NCI-H2196 (cell line): Measurements from ENCODE around the gene PODXL.
"Not testable (repeated sequence)": the region's sequence is repeated elsewhere in the genome, so short reads cannot be mapped to it uniquely, and the experiment has no call there.

Source experiments
- DNase-seq: peaks from one replicate; lab custom pipeline; 2025; ENCODE audit not compliant: unreplicated experiment; lab: John Stamatoyannopoulos, UW

PODXL gene

GRCh38 chr7:131538071-131538812, 18.2 kb downstream of the PODXL start:
- DNase-seq, result no peak

GRCh38 chr7:131537571-131537978, 18.9 kb downstream of the PODXL start:
- no peak for DNase-seq

GRCh38 chr7:131536361-131536849, 20.0 kb downstream of the PODXL start:
- no peak for DNase-seq

GRCh38 chr7:131533566-131534561, 22.6 kb downstream of the PODXL start:
- no peak for DNase-seq

GRCh38 chr7:131533151-131533559, 23.3 kb downstream of the PODXL start:
- no peak for DNase-seq

GRCh38 chr7:131532570-131533091, 23.8 kb downstream of the PODXL start:
- no peak for DNase-seq

GRCh38 chr7:131530137-131530536, 26.3 kb downstream of the PODXL start:
- no peak for DNase-seq

GRCh38 chr7:131529617-131530016, 26.8 kb downstream of the PODXL start:
- DNase-seq, result no peak

GRCh38 chr7:131529179-131529578, 27.2 kb downstream of the PODXL start:
- no peak for DNase-seq

GRCh38 chr7:131527456-131527855, 29.0 kb downstream of the PODXL start:
- DNase-seq, result no peak

- no peak for DNase-seq
These were observed 30.6 kb downstream of the PODXL start for GRCh38 chr7:131525820-131526219.

- DNase-seq, result no peak
These were observed 31.7 kb downstream of the PODXL start for GRCh38 chr7:131524703-131525102.

GRCh38 chr7:131524115-131524514, 32.3 kb downstream of the PODXL start:
- no peak for DNase-seq

- DNase-seq, result no peak
These were observed 34.0 kb downstream of the PODXL start for GRCh38 chr7:131522325-131522930.

- peak; percentile 65 for DNase-seq
These were observed 34.7 kb downstream of the PODXL start for GRCh38 chr7:131521651-131522163.

GRCh38 chr7:131518626-131519025, 37.8 kb downstream of the PODXL start:
- no peak for DNase-seq

- no peak for DNase-seq
These were observed 39.1 kb downstream of the PODXL start for GRCh38 chr7:131517218-131517923.

- not testable (repeated sequence) for DNase-seq
These were observed 41.0 kb downstream of the PODXL start for GRCh38 chr7:131515471-131515870.

- DNase-seq, result peak; percentile 94
These were observed 43.0 kb downstream of the PODXL start for GRCh38 chr7:131513245-131514061.
